ENCODE results near the gene ANO7.

Gene ANO7

DNA sequence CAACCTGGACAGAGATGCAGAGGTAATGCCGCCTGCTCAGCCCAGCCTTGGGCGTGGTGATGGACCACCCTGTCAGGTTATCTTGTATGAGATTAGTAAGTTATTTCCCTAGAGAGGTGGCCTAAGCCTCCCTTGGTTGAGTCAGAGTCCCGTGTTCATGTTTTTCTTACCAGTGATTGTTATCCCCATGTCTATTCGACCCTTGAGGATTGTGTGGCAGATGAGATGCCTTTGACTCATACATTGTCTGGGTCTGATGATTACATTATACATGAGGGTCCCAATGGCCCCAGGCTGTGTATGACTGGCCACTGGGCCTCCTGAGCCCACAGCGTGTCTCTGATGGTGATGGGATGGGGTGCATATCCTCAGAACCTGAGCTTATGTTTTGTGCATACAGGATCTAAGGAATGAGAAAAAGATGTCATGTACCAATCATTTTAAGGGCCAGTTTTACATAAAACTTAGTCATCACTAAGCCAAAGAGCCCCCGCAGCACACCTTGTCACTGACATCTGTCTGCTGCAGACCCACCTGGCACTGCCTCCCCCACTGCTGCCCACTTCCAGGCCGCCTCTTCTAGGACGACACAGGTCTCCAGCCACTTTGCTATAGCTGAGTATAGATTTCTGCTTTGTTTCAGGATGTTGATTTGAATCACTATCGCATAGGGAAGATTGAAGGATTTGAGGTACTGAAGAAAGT, 30.5 kb upstream of the ANO7 start:
- DNase-seq = no peak

- no peak for DNase-seq
Observed at GRCh38 chr2:241158546-241158900, 30.0 kb upstream of the ANO7 start.

DNA sequence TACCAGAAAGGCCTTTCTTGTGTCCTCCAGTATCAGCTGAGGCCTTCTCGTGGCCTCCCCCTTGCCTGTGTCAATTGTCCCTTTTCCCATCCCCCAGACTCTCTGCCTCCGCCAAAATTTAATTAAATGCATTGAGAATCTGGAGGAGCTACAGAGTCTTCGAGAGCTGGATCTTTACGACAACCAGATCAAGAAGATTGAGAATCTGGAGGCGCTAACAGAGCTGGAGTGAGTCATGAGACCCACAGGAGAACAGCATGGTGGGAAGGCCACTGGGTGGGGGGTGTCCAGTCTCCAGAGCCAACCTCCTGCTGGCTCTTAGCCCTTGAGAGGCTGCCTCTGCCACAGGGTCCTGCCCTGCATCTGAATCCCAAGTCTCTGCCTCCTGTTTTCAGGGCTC, 29.4 kb upstream of the ANO7 start:
- DNase-seq = no peak

- DNase-seq = no peak
Observed at GRCh38 chr2:241160318-241160717, 28.2 kb upstream of the ANO7 start.

GRCh38 chr2:241161646-241162281, 26.7 kb upstream of the ANO7 start:
- no peak for DNase-seq

DNA sequence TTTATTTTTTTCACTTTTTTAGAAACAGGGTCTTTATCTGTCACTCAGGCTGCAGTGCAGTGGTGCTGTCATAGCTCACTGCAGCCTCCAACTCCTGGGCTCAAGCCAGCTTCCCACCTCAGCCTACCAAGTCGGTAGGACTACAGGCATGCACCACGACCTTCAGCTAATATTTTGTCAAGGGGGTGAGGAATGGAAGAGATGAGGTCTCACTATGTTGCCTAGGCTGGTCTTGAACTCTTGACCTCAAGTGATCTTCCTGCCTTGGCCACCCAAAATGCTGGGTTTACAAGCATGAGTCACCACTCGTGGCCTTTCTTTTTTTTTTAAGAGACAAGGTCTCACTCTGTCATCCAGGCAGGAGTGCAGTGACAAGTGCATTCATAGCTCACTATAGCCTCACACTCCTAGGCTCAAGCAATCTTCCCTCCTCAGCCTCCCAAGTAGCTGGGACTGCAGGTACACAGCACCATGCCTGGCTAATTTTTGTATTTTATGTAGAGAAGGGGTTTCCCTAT, 24.8 kb upstream of the ANO7 start:
- DNase-seq = no peak

- no peak for DNase-seq
Observed at GRCh38 chr2:241168366-241168765, 20.1 kb upstream of the ANO7 start.

- DNase-seq = no peak
Observed at GRCh38 chr2:241173557-241173956, 14.9 kb upstream of the ANO7 start.

GRCh38 chr2:241177526-241178334, 10.7 kb upstream of the ANO7 start:
- no peak for DNase-seq

GRCh38 chr2:241178961-241179360, 9.5 kb upstream of the ANO7 start:
- no peak for DNase-seq

GRCh38 chr2:241179899-241180298, 8.6 kb upstream of the ANO7 start:
- DNase-seq = no peak

- no peak for DNase-seq
Observed at GRCh38 chr2:241180495-241180894, 8.0 kb upstream of the ANO7 start.

- no peak for DNase-seq
Observed at GRCh38 chr2:241182126-241182525, 6.4 kb upstream of the ANO7 start.

- no peak for DNase-seq
Observed at GRCh38 chr2:241182531-241183133, 5.8 kb upstream of the ANO7 start.

DNA sequence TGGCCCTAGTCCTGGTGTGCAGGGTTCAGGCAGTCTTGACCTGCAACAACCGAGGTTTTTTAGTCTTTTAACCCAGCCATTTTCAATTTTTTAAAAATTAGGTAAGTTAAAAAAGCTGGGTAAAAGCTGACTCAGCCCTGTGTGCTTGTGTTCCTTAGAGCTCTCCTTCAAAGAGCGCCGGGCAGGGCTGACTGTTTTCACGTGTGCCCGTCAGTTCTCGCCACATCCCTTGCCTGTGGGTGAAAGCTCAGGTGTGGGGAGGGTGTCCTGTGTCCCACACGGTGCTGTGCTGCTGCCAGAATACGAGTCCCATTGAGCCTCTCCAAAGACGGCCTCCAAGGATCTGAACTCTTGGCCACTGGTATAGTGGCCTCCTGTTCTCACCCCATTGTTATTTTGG, 5.3 kb upstream of the ANO7 start:
- DNase-seq = no peak

DNA sequence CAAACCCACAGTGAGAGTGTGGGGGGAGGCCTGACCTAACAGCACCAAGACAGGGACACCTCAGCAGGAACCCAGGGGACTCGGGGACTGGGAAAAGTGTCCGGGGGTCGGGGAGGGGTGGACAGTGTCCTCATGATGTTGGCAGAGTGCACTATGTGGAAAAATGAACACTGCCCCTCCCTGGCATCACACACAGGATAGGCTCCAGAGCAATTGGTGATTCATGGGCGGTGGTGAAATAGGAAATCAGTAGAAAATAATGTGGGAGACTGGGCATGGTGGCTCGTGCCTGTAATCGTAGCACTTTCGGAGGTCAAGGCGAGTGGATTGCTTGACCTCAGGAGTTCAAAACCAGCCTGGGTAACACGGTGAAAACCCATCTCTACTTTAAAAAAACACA, 3.6 kb upstream of the ANO7 start:
- DNase-seq = no peak

DNA sequence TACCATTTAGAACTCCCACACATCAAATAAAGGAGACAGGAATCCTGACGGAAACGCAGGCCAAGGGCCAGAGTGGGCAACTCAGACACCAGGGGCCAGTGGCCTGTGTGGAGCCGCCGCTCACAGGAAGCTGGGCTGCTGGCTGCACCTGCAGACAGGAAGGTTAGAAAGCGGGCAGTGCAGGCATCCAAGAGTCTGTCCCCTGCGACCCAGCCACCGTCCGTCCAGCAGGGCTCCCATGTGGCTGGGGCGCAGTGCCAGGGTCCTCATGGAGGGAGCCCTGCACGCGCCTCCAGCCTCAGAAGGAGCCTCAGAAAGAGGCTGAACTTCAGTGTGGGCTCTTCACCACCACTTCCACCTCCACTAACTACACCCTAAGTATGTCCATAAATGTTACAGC, 2.5 kb upstream of the ANO7 start:
- no peak for DNase-seq

DNA sequence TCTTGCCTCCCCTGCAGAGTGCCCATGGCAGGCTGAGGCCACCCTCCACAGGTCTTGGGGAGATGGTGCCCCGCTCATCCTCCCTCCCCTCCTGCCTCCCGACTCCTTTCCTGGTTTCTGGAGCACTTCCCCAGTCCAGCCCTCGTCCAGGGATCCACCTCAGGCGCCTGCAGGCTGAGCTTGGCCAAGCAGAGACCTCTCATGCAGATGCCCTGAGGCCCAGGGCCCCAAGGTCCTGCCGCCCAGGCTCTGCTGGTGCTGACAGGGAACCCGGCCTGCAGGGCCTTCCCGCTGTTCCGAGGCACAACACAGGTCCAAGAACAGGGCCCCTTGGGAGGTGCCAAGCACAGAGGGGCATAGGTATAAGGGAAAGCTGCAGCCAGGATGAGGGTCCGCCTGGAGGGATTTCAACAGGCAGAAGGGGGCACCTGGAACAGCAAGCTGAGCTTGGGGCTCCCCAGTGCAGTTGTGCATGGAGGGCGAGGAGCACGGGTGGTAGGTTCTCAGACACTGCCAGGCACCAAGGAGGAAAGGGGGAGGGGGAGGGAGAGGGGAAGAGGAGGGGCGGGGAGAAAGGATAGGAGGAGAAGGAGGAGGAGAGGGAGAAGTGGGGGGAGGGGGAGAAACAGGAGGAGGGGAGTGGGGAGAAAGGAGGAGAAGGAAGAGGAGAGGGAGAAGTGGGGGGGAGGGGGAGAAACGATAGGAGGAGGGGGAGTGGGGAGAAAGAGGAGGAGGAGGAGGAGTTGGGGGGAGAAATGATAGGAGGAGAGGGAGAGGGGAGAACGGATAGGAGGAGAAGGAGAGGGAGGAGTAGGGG, 1.2 kb upstream of the ANO7 start:
- DNase-seq = no peak

DNA sequence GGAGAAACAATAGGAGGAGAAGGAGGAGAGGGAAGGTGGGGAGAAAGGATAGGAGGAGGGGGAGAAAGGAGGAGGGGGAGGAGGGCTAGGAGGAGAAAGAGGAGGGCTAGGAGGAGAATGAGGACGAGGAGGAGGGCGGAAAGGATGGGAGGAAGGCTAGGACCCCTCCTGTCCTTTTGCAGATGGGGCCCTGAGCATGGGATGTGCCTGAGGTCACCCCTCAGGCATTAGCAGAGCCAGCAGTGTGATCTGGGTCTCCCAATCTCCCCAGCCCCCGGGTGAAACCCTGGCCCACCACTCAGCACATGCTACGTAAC, 601 bp upstream of the ANO7 start:
- DNase-seq = no peak

- no peak for DNase-seq
Observed at GRCh38 chr2:241189093-241189855, 797 bp downstream of the ANO7 start.

- DNase-seq = no peak
Observed at GRCh38 chr2:241189856-241190201, 1.4 kb downstream of the ANO7 start.
